Spleen (tissue), 13 donors: ENCODE data around the gene EVC. TPM values are rescaled to one million over a fixed set of nuclear protein-coding genes. Genes with fewer than 3 reads are reported as not detected.
A peak's percentile ranks its signal among the peaks of the same experiment; 100 is the strongest.

Experiments
- DNase-seq: peaks from one replicate; pipeline ENCODE4 v3.0.0-alpha.2; 2020
- H3K27ac ChIP-seq, 8 donors: fragments of 200-600 bp; sonication (generic) in 7 of 8; 1 replicate in 4 of 8; 2 replicates in 4 of 8; pipeline versions ENCODE4 v1.5.0 to v1.8.0; 2016 to 2021; ENCODE audit warnings: inconsistent platforms in 4 of 8, mild to moderate bottlenecking in 4 of 8, moderate library complexity in 1 of 8
- H3K27me3 ChIP-seq, 7 donors: fragments of 200-600 bp; sonication (generic) in 6 of 7; replicated peaks in 1 of 7; 1 replicate in 4 of 7; 2 replicates in 3 of 7; pipeline versions ENCODE4 v1.5.0 to v1.8.0; 2016 to 2021; ENCODE audit warnings: inconsistent platforms in 3 of 7, mild to moderate bottlenecking in 1 of 7
- H3K36me3 ChIP-seq, 6 donors: fragments of 200-600 bp; sonication (generic) in 5 of 6; 1 replicate in 4 of 6; 2 replicates in 2 of 6; pipeline versions ENCODE4 v1.5.0 to v1.8.0; 2016 to 2021; ENCODE audit warnings: inconsistent platforms in 2 of 6
- H3K4me1 ChIP-seq, 6 donors: fragments of 200-600 bp; sonication (generic) in 5 of 6; 1 replicate in 3 of 6; 2 replicates in 3 of 6; pipeline versions ENCODE4 v1.5.0 to v1.8.0; 2016 to 2021; ENCODE audit warnings: inconsistent platforms in 3 of 6
- H3K4me3 ChIP-seq, 8 donors: fragments of 200-600 bp; sonication (generic) in 7 of 8; 1 replicate in 4 of 8; 2 replicates in 4 of 8; pipeline versions ENCODE4 v1.5.0 to v1.8.0; 2016 to 2021; ENCODE audit warnings: inconsistent platforms in 4 of 8, mild to moderate bottlenecking in 4 of 8, moderate library complexity in 2 of 8
- H3K9me3 ChIP-seq, 8 donors: fragments of 200-600 bp; sonication (generic) in 7 of 8; 1 replicate in 4 of 8; 2 replicates in 4 of 8; pipeline versions ENCODE4 v1.5.0 to v1.8.0; 2016 to 2021; ENCODE audit warnings: inconsistent platforms in 4 of 8
- POLR2A ChIP-seq, 3 donors: fragments of 450-650 bp; IDR thresholded peaks; one replicate each; pipeline ENCODE4 v1.5.1; 2017; ENCODE audit warnings: antibody characterized with exemption in 3 of 3, mild to moderate bottlenecking in 1 of 3
- POLR2AphosphoS5 ChIP-seq, 3 donors: sonication (generic); formaldehyde crosslinking; IDR thresholded peaks; one replicate each; pipeline ENCODE4 v1.5.1; 2017; ENCODE audit warnings: antibody characterized with exemption in 3 of 3
- WGBS, 5 donors: extraction: QIAGEN DNeasy Blood & Tissue Kit in 3 of 5; methylation state at CpG; one replicate each; pipeline versions ENCODE4 v1.1.5 to v1.1.7; 2013 to 2018; 5-methylcytosine and 5-hydroxymethylcytosine counted together
- intact Hi-C: fragments of 100-400 bp; cut with DNase I; formaldehyde crosslinking; loops from one replicate; pipeline ENCODE4 v1.15.0; 2023; ENCODE audit warnings: low total_unique reads
- long read RNA-seq, 2 donors: transcript quantifications; one replicate each; lab custom pipeline, GENCODE V29; 2026
- polyA plus RNA-seq, 3 donors: library from polyadenylated mRNA; stranded (reverse); fragments of 200-250 nt; gene quantifications; one replicate each; pipeline ENCODE4 v1.2.1, GENCODE V29; 2013
- total RNA-seq, 7 donors: library from RNA; depleted of rRNA in 3 of 7; stranded (reverse); fragments of >200 nt in 3 of 7; fragmentation: NEBNext Ultra II Directional in 4 of 7; extraction: Animal tissue kit (Norgen Biotek cat#: 25700) in 4 of 7; gene quantifications; one replicate each; pipeline versions ENCODE4 v1.1.0 to v1.2.1, GENCODE V29; 2016 to 2021
- TF ChIP-seq, protein P1 (sequence below), 11 experiments: fragments of 200-600 bp in 7 of 11; fragments of 450-650 bp in 4 of 11; sonication (generic) in 4 of 11; IDR thresholded peaks in 8 of 11; conservative IDR thresholded peaks in 3 of 11; 1 replicate in 7 of 11; 2 replicates in 4 of 11; pipeline versions ENCODE4 v1.4.0 to v1.8.0; 2016 to 2021; ENCODE audit warnings: antibody characterized with exemption in 11 of 11, inconsistent platforms in 4 of 11, mild to moderate bottlenecking in 1 of 11
- donor health status: healthy with polysubstance abuse.
- donor health status: DM: no; HTN: no; CAD: no; lungs with moderate emphysema.
- donor health status: DM: no; HTN: no; CAD: no.
- donor health status: Bipolar disorder and iron deficiency.
- donor health status: healthy.
- donor health status: DM: no; HTN: no; CAD: no.
- donor health status: DM: yes; HTN: yes; CAD: no.

Gene EVC
- 10 to 100 TPM in 2 of 7 donors, 1 to 10 TPM in 5; 5.1 to 13.3 (median 9.0) TPM for total RNA-seq
- polyA plus RNA-seq, result 1 to 10 TPM in 1 of 3 donors, under 1 TPM in 2; 0.20 to 1.2 (median 0.35) TPM
- long read RNA-seq, donor 1, result 0 reads
- long read RNA-seq, donor 2, result 0 reads

DNA sequence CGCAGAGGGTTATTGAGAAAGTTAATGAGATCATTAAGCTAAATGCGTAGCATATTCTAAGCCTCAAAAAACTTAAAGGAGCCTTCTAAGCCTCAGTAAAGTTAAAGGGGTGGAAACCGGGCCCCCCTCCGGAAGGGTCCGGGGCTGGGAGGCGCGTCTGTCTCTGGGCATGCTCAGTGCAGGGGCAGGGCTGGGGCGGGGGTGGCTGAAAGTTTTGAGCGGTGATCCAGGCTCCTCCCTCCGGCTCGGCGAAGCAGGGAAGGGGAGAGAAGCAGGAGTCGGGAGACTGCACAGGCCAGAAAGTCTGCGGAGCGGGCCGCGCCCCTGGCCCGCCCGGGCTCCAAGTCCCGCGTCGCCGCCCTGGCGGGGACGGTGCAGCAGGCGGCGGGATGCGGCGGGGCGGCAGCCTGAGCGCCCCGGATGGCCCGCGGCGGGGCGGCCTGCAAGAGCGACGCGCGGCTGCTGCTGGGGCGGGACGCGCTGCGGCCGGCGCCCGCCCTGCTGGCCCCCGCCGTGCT is at the start of gene EVC:
Gene EVC (plus strand): TSS at position 241 of the 518 bp plus-strand sequence. CDS start 180 bp downstream, at position 421.
- H3K4me3 ChIP-seq, result peak within 1 kb of the TSS; percentile 5 to 68 (median 28)
- no peak for TF ChIP-seq POLR2A (IDR thresholded peaks at IDR 0.05)
- TF ChIP-seq, protein P1, sequence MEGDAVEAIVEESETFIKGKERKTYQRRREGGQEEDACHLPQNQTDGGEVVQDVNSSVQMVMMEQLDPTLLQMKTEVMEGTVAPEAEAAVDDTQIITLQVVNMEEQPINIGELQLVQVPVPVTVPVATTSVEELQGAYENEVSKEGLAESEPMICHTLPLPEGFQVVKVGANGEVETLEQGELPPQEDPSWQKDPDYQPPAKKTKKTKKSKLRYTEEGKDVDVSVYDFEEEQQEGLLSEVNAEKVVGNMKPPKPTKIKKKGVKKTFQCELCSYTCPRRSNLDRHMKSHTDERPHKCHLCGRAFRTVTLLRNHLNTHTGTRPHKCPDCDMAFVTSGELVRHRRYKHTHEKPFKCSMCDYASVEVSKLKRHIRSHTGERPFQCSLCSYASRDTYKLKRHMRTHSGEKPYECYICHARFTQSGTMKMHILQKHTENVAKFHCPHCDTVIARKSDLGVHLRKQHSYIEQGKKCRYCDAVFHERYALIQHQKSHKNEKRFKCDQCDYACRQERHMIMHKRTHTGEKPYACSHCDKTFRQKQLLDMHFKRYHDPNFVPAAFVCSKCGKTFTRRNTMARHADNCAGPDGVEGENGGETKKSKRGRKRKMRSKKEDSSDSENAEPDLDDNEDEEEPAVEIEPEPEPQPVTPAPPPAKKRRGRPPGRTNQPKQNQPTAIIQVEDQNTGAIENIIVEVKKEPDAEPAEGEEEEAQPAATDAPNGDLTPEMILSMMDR (IDR thresholded peaks at IDR 0.05 in 8 of 11, conservative IDR thresholded peaks at IDR 0.05 in 3 of 11), result no peak
- TF ChIP-seq POLR2AphosphoS5 (IDR thresholded peaks at IDR 0.05), result peak in 1 of 3 donors; percentile 18
- peaks cover 0 to 71% (median 47%) of the 10 kb centered on the region in 7 donors for H3K27me3 ChIP-seq
- peaks cover 0 to 29% (median 9%) of the 10 kb centered on the region in 6 donors for H3K4me1 ChIP-seq
- intact Hi-C loops, result no loop called here
- 1 to 5% (median 2%) methylated on average over 13 to 49 of the region's 49 CpGs for WGBS, 5 donors
- H3K9me3 ChIP-seq, result peaks cover 3 to 24% (median 18%) of the 10 kb centered on the region in 8 donors
- no peak for DNase-seq
- no peaks in the 10 kb centered on the region for H3K36me3 ChIP-seq
- H3K27ac ChIP-seq, result peak within 1 kb of the TSS in 5 of 8 donors; percentile 7 to 63 (median 41)

DNA sequence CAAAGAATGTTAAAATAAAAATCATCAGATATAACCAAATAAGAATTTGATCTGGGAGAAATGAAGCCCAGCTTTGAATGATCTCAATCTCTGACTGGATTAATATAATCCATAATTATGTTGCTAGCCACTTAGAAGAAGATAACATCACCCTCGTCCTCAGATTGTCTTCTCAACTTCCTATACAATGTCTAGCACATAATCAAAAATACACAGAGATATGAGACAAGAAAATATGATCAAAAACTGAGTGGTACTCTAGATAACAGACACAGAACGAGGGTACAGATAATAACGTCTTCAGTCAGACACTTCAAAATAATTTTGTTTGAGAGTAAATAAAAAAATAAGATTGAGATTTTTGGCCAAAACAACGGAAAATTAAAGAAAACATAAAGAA is 49.8 kb upstream of the EVC start:
- intact Hi-C loops, result no loop called here

DNA sequence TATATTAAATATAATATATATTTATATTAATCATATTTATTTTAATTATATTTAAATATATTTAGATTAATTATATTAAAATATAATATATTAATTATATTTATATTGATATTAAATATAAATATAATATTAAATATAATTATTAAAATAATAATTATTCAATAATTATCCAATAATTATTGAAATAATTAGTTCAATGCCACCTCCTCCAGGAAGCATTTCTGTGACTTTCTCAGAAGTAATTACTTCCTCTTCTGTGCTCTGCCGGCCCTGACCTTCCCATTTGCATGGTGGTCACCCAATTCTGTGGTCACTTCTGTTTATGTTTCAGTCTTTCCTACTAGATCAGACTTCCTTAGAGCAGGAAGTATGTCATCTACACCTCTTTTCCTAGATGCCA is 48.4 kb upstream of the EVC start:
- no peaks in the 10 kb centered on the region for H3K27me3 ChIP-seq
- H3K9me3 ChIP-seq, result peaks cover 0 to 38% (median 30%) of the 10 kb centered on the region in 8 donors
- peaks cover 0 to 19% (median 2%) of the 10 kb centered on the region in 6 donors for H3K36me3 ChIP-seq
- TF ChIP-seq POLR2AphosphoS5 (IDR thresholded peaks at IDR 0.05) (no peak), POLR2A (IDR thresholded peaks at IDR 0.05) (no peak)
- TF ChIP-seq, protein P1 (IDR thresholded peaks at IDR 0.05 in 8 of 11, conservative IDR thresholded peaks at IDR 0.05 in 3 of 11), result no peak
- WGBS, 5 donors, result 28 to 42% (median 31%) methylated on average over 1 of the region's 1 CpG
- intact Hi-C loops, result no loop called here
- no peak overlapping the region for H3K4me3 ChIP-seq
- H3K27ac ChIP-seq, result no peak overlapping the region
- no peaks in the 10 kb centered on the region for H3K4me1 ChIP-seq
- DNase-seq, result no peak

More for the DNA sequence above, 49.8 kb upstream of the EVC start:
- peaks cover 0 to 19% (median 2%) of the 10 kb centered on the region in 6 donors for H3K36me3 ChIP-seq
- H3K4me3 ChIP-seq, result no peak overlapping the region
- no peaks in the 10 kb centered on the region for H3K27me3 ChIP-seq
- H3K9me3 ChIP-seq, result peaks cover 0 to 25% (median 20%) of the 10 kb centered on the region in 8 donors
- no peak for DNase-seq
- H3K4me1 ChIP-seq, result no peaks in the 10 kb centered on the region
- TF ChIP-seq, protein P1 (IDR thresholded peaks at IDR 0.05 in 8 of 11, conservative IDR thresholded peaks at IDR 0.05 in 3 of 11), result no peak
- TF ChIP-seq POLR2AphosphoS5 (IDR thresholded peaks at IDR 0.05) (no peak), POLR2A (IDR thresholded peaks at IDR 0.05) (no peak)
- no peak overlapping the region for H3K27ac ChIP-seq
- 79 to 86% (median 85%) methylated on average over 4 of the region's 4 CpGs for WGBS, 5 donors

DNA sequence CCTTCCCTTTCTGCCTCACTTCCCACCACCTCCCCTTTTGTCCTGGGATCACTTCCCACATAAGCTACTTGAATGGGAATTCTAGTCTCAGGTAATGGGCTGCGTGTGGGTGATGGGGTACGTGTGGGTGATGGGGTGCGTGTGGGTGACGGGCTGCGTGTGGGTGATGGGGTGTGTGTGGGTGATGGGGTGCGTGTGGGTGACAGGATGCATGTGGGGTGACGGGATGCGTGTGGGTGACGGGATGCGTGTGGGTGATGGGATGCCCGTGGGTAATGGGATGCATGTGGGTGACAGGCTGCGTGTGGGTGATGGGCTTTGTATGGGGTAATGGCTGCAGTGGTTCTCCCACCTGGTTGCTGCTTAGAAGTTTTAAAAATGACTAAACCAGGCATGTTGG is 46.2 kb upstream of the EVC start:
- Histone ChIP-seq H3K27me3 (no peaks in the 10 kb centered on the region), H3K27ac (no peak overlapping the region), H3K9me3 (peaks cover 0 to 48% (median 34%) of the 10 kb centered on the region in 8 donors), H3K4me1 (no peaks in the 10 kb centered on the region), H3K36me3 (peaks cover 0 to 19% (median 2%) of the 10 kb centered on the region in 6 donors), H3K4me3 (no peak overlapping the region)
- WGBS, 5 donors, result 91 to 95% (median 93%) methylated on average over 12 of the region's 12 CpGs
- intact Hi-C loops, result no loop called here
- no peak for TF ChIP-seq POLR2AphosphoS5 (IDR thresholded peaks at IDR 0.05)
- TF ChIP-seq, protein P1 (IDR thresholded peaks at IDR 0.05 in 8 of 11, conservative IDR thresholded peaks at IDR 0.05 in 3 of 11), result no peak
- no peak for TF ChIP-seq POLR2A (IDR thresholded peaks at IDR 0.05)
- DNase-seq, result no peak
